ENCODE measurements around the gene TMEM170A.
A peak's percentile ranks its signal among the peaks of the same experiment; 100 is the strongest.
"Not testable (repeated sequence)": the region's sequence is repeated elsewhere in the genome, so short reads cannot be mapped to it uniquely, and the experiment has no call there.

Gene TMEM170A

DNA sequence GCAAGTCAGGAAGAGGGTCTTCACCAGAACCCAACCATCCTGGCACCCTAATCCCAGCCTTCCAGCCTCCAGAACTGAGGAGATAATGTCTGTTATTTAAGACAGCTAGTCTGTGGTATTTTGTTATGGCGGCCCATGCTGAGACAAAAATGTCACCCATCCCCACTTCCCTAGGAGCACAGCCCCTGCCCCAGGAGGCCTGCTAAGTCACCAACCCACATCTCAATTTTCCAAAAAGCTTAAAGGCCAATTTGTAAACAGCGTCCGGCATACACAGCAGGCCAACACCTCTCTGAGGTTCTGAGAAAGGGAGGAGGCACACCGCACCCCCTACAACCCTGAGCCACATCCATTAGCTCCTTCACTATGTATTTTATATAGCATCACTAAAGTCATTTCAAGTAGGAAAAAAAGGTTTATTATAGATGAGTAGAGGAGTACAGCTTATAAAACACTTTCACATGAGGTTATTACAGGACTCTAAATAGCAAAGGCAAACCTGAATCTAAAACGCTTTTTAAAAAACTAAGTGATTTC lies 6.9 kb downstream of the TMEM170A start:
- TF ChIP-seq ZFX (IDR thresholded peaks at IDR 0.05): no peak
- TF ChIP-seq, protein P1, sequence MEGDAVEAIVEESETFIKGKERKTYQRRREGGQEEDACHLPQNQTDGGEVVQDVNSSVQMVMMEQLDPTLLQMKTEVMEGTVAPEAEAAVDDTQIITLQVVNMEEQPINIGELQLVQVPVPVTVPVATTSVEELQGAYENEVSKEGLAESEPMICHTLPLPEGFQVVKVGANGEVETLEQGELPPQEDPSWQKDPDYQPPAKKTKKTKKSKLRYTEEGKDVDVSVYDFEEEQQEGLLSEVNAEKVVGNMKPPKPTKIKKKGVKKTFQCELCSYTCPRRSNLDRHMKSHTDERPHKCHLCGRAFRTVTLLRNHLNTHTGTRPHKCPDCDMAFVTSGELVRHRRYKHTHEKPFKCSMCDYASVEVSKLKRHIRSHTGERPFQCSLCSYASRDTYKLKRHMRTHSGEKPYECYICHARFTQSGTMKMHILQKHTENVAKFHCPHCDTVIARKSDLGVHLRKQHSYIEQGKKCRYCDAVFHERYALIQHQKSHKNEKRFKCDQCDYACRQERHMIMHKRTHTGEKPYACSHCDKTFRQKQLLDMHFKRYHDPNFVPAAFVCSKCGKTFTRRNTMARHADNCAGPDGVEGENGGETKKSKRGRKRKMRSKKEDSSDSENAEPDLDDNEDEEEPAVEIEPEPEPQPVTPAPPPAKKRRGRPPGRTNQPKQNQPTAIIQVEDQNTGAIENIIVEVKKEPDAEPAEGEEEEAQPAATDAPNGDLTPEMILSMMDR (conservative IDR thresholded peaks at IDR 0.05): no peak
- H3K27ac ChIP-seq: no peak overlapping the region

DNA sequence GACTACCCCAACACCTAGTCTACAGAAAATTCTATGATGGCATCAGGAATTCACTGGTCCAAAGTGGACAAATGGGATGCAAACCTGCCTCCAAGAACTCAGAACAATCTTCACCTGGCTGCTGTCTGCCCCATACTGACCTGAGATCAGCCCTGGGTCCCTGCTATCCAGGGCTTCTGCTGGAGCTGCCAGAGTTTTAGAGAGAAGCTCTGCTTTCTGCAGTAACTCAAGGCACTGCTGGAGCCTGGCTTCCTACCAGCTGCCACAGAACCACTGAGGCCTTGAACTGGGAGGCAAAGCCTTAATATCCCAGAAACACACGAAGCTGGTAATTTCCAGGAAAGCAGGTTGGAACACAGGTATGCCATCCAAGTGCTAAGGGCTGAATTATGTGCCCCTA lies 7.5 kb downstream of the TMEM170A start:
- no peak overlapping the region for H3K27ac ChIP-seq
- TF ChIP-seq, protein P1 (conservative IDR thresholded peaks at IDR 0.05): no peak
- no peak for TF ChIP-seq ZFX (IDR thresholded peaks at IDR 0.05)

DNA sequence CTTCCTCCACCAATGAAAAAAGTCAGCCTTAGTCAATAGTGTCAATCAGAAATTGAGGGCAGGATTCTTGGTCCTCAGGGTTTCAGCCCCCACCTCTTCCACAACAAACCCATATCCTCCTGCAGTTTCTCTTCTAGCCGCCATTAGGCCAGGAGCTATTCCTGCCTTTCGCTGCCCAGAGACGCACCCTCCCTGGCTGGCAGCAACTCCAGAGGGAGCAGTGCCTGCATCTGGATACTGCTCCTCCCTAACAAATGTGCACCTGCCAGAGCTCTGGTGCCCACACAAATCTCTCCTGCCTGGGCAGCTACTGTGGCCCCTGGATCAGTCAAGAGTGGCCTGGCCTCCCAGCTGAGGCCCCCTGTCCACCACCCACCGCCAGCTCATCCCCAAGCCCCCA lies 8.0 kb downstream of the TMEM170A start:
- not testable (repeated sequence) for H3K27ac ChIP-seq

DNA sequence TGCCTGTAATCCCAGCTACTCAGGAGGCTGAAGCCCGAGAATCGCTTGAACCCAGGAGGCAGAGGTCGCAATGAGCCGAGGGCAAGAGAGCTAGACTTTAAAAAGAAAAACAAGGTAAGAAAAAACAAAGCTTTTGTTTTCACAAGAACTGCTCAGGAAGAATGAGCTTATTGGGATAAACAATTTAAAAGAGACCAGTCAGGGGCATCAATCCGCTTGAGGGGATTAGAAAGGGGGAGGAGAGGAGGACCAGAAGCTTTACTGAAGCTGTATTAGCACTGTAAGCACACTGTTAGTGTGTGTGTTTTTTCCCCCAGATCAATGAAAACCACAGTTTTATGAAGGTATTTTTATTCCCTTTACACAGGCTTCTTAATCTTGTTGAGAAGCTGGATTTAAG lies 8.8 kb downstream of the TMEM170A start:
- TF ChIP-seq, protein P1 (conservative IDR thresholded peaks at IDR 0.05): no peak
- no peak for TF ChIP-seq ZFX (IDR thresholded peaks at IDR 0.05)
- H3K27ac ChIP-seq: peak overlapping the region; percentile 46; the same call in 1 of the 2 replicates

DNA sequence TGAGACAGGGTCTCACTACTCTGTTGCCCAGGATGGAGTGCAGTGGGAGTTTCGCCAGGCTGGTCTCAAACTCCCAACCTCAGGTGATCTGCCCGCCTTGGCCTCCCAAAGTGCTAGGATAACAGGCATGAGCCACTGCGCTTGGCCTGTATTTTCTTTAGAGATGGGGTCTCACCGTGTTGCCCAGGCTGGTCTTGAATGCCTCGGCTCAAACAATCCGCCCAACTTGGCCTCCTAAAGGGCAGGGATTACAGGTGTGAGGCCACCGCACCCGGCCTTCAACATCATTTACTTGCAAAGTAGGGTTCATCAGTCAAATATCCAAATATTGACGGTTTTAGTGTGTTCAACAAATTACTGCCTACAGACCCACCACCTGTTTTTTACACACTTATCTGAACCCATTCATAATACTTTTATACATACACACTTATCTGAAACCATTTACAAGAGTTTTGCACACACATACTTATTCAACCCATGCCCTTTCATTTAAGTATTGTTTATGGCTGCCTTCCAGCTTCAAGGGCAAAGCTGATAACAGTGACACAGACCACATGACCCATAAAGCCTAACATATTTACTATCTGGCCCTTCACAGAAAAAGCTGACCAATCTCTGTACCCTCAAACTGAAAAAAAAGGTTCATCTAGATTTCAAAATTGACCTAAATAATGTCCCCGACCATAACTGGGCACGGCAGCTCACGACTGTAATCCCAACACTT lies 11.9 kb downstream of the TMEM170A start:
- no peak for TF ChIP-seq ZFX (IDR thresholded peaks at IDR 0.05)
- TF ChIP-seq, protein P1 (conservative IDR thresholded peaks at IDR 0.05): no peak
- H3K27ac ChIP-seq: no peak overlapping the region

DNA sequence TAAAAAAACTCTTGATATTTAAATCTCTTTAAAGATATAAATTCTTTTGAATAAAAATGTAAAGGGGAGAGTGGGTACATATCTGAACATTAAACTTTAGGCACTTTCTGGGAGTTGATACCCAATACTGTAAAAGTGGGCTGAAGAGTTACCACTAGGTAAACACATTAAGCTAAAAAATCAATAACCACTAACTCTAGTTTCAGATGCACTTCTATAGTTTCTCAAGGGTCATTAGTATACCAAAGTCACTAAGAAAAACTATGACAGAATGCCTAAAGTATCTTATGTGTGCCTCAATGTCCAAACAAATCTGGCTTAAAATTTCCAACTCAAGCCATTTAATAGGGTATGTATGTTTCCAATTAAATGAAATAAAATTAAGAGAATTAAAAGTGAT lies 18.1 kb downstream of the TMEM170A start:
- TF ChIP-seq, protein P1 (conservative IDR thresholded peaks at IDR 0.05): no peak
- TF ChIP-seq ZFX (IDR thresholded peaks at IDR 0.05): no peak
- H3K27ac ChIP-seq: no peak overlapping the region

DNA sequence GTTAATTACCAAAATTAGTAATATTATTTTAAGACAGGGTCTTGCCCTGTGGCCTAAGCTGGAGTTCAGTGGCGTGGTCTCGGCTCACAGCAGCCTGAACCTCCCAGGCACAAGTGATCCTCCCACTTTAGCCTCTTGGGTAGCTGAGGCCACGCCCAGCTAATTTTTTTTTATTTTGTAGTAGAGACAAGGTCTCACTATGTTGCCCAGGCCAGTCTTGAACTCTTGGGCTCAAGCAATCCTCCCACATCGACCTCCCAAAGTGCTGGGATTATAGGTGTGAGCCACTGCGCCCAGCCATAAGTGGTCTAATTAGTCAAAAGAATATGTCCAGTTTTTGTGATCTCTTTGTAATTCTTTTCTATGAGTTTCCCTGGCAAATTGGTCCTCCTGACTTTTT lies 19.2 kb downstream of the TMEM170A start:
- TF ChIP-seq, protein P1 (conservative IDR thresholded peaks at IDR 0.05): no peak
- TF ChIP-seq ZFX (IDR thresholded peaks at IDR 0.05): no peak
- no peak overlapping the region for H3K27ac ChIP-seq

DNA sequence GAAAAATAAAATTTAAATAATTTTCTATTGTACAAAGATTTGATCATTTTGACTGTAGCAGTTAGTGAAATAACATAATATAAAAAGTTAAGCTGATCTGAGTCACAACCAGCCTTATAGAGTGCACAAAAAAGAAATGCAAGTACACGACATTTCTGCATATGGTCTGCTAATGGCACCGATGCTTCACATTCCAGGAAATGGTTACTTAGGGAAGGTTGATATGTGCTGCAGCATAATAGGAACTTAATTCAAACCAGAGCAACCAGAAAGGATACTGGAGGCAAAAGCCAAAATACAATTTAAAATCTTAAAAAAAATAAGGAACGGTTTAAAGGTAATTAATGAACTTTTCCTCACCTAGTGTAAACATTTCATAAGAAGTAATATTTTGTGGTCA lies 21.2 kb downstream of the TMEM170A start:
- TF ChIP-seq ZFX (IDR thresholded peaks at IDR 0.05): no peak
- TF ChIP-seq, protein P1 (conservative IDR thresholded peaks at IDR 0.05): no peak

More for the DNA sequence above, 21.2 kb downstream of the TMEM170A start:
- H3K27ac ChIP-seq: no peak overlapping the region

Measured in C4-2B (cell line).